ENCODE data around the gene SURF6. TPM values are rescaled to one million over a fixed set of nuclear protein-coding genes. Genes with fewer than 3 reads are reported as not detected.

Gene SURF6
- total RNA-seq, 1 experiment from 2014 or later = 21.2 TPM

- CTCF ChIA-PET = interaction anchor here (0.6 kb wide), 1 partner anchor 119 kb away, joined by 3 read pairs; no protein-coding TSS in a partner anchor
Measured at GRCh38 chr9:133366435-133366834, 30.4 kb upstream of the SURF6 start.

GRCh38 chr9:133362359-133363044 is 26.5 kb upstream of the SURF6 start:
- intact Hi-C loops (cut with micrococcal nuclease; ENCODE audit: unreplicated experiment) = no loop called here
- Histone ChIP-seq H3K36me3 (ENCODE audit: low read depth) (peaks cover 39% of the 10 kb centered on the region), H3K9me3 (ENCODE audit: insufficient read depth, low read depth) (no peaks in the 10 kb centered on the region), H3K79me2 (ENCODE audit: low read depth) (peaks cover 8% of the 10 kb centered on the region; the same call in 1 of the 2 replicates), H3F3A (ENCODE audit: insufficient read depth, low read depth) (peaks cover 36% of the 10 kb centered on the region), H3K9me2 (ENCODE audit: insufficient read depth) (no peaks in the 10 kb centered on the region), H4K20me1 (ENCODE audit: insufficient read depth) (peaks cover 74% of the 10 kb centered on the region), H3K4me2 (no peak overlapping the region), H3K4me1 (replicated peaks; ENCODE audit: insufficient read depth) (peaks cover 2% of the 10 kb centered on the region), H3K27me3 (ENCODE audit: insufficient read depth, low read depth) (no peaks in the 10 kb centered on the region), H2AFZ (no peak overlapping the region), H3K4me3 (no peak overlapping the region), H3K27ac (no peak overlapping the region)
- ChIA-PET POLR2A (ENCODE audit: unreplicated experiment) (no interaction called here), CTCF (interaction anchor here (0.5 kb wide), 1 partner anchor 177 kb away, joined by 3 read pairs; no protein-coding TSS in a partner anchor)
- DNase-seq = no peak
- BruUV-seq (replicated peaks) = TSS peak; percentile 13
- TF ChIP-seq CTCF (conservative IDR thresholded peaks at IDR 0.05) (no peak), EZH2 (IDR thresholded peaks at IDR 0.05; ENCODE audit: low read depth) (no peak)

More at GRCh38 chr9:133366435-133366834, 30.4 kb upstream of the SURF6 start:
- Histone ChIP-seq H3F3A (ENCODE audit: insufficient read depth, low read depth) (peaks cover 29% of the 10 kb centered on the region), H4K20me1 (ENCODE audit: insufficient read depth) (peaks cover 96% of the 10 kb centered on the region), H3K9me2 (ENCODE audit: insufficient read depth) (no peaks in the 10 kb centered on the region), H2AFZ (no peak overlapping the region), H3K79me2 (ENCODE audit: low read depth) (peaks cover 46% of the 10 kb centered on the region), H3K4me3 (no peak overlapping the region), H3K27me3 (ENCODE audit: insufficient read depth, low read depth) (no peaks in the 10 kb centered on the region), H3K36me3 (ENCODE audit: low read depth) (peaks cover 38% of the 10 kb centered on the region), H3K27ac (no peak overlapping the region), H3K4me2 (no peak overlapping the region), H3K9me3 (ENCODE audit: insufficient read depth, low read depth) (no peaks in the 10 kb centered on the region), H3K4me1 (replicated peaks; ENCODE audit: insufficient read depth) (no peaks in the 10 kb centered on the region)
- TF ChIP-seq EZH2 (IDR thresholded peaks at IDR 0.05; ENCODE audit: low read depth) (no peak), CTCF (conservative IDR thresholded peaks at IDR 0.05) (no peak)
- POLR2A ChIA-PET (ENCODE audit: unreplicated experiment) = no interaction called here
- intact Hi-C loops (cut with micrococcal nuclease; ENCODE audit: unreplicated experiment) = no loop called here
- DNase-seq = no peak
- no TSS peak for BruUV-seq (replicated peaks)

GRCh38 chr9:133361507-133362092 is 25.6 kb upstream of the SURF6 start:
- Histone ChIP-seq H3K27ac (no peak overlapping the region), H2AFZ (no peak overlapping the region), H3K36me3 (ENCODE audit: low read depth) (peaks cover 37% of the 10 kb centered on the region), H3K4me2 (no peak overlapping the region), H4K20me1 (ENCODE audit: insufficient read depth) (peaks cover 65% of the 10 kb centered on the region), H3K4me3 (no peak overlapping the region), H3K79me2 (ENCODE audit: low read depth) (peaks cover 9% of the 10 kb centered on the region; the same call in 1 of the 2 replicates), H3K4me1 (replicated peaks; ENCODE audit: insufficient read depth) (peaks cover 7% of the 10 kb centered on the region), H3K27me3 (ENCODE audit: insufficient read depth, low read depth) (no peaks in the 10 kb centered on the region), H3K9me3 (ENCODE audit: insufficient read depth, low read depth) (no peaks in the 10 kb centered on the region), H3K9me2 (ENCODE audit: insufficient read depth) (no peaks in the 10 kb centered on the region), H3F3A (ENCODE audit: insufficient read depth, low read depth) (peaks cover 36% of the 10 kb centered on the region)
- DNase-seq = no peak
- TF ChIP-seq EZH2 (IDR thresholded peaks at IDR 0.05; ENCODE audit: low read depth) = no peak
- no peak for TF ChIP-seq CTCF (conservative IDR thresholded peaks at IDR 0.05)
- no TSS peak for BruUV-seq (replicated peaks)
- CTCF ChIA-PET = no interaction called here
- POLR2A ChIA-PET (ENCODE audit: unreplicated experiment) = no interaction called here
- intact Hi-C loops (cut with micrococcal nuclease; ENCODE audit: unreplicated experiment) = no loop called here
